Measurements from ENCODE around the gene SLC13A3.

Gene SLC13A3

DNA sequence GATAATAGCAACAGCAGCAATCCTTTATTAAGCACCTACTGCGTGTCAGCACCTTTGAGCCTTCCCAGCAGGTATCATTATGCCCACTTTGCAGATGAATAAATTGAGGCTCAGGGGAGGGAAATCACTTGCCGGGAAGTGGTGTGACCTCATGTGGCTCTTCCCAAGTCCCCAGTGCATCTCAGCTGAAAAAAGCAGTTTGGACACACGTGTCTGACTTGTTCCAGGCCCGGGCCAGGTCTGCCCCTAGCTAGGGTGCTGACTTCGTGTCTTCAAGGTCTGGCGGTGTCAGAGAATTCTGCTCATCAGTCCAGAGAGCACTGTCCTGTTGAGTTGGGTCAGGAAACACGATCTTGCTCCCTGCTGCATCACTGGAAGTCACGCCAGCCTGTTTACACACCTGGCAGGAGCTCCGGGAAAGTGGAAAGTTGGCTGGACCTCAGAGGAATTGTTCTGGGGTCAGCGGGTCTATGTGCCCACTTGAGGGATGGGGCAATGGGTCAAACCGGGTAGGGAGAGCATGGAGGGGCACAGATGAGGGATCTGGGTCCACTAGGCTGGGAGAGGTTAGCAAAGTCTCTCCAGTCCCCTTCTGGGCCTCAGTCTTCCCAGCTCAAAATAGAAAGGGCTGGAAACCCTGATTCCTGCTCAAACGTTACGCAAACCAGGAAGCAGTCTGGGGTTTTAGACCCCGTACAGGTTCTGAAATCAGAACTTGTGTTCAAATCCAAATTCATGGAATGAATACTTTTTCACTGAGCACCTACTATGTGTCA lies 10.5 kb downstream of the SLC13A3 start:
- intact Hi-C loops (cut with micrococcal nuclease) = no loop called here
- no peak overlapping the region for H3K4me3 Mint-ChIP-seq
- H3K27ac Mint-ChIP-seq = no peak overlapping the region
- no peaks in the 10 kb centered on the region for H3K9me3 Mint-ChIP-seq
- H3K27me3 Mint-ChIP-seq = peaks cover 33% of the 10 kb centered on the region
- H3K36me3 Mint-ChIP-seq (ENCODE audit: low read depth) = no peaks in the 10 kb centered on the region
- H3K4me1 Mint-ChIP-seq (ENCODE audit: low read depth) = peaks cover 6% of the 10 kb centered on the region

DNA sequence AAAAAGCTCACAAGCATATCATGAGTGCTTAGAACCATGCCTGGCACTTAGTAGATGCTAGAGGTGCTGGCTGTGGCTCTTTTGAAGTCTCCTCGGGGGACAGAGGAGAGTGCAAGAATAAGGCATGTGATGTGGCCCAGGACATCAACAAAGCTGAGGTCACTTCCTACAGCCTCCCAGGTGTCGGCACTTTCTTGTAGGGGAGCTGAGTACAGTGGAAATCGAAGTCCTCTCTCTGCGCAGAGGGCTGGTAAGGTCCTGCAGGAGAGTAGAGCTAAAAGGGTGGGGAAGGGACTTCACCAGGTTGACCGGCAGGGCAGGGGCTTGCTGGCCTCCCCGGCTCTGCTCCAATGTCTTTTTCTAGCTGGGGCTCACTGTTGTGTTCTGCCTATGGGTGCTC lies 11.2 kb downstream of the SLC13A3 start:
- no peak overlapping the region for H3K4me3 Mint-ChIP-seq
- peaks cover 11% of the 10 kb centered on the region for H3K4me1 Mint-ChIP-seq (ENCODE audit: low read depth)
- no peaks in the 10 kb centered on the region for H3K9me3 Mint-ChIP-seq
- intact Hi-C loops (cut with micrococcal nuclease) = no loop called here
- no peak overlapping the region for H3K27ac Mint-ChIP-seq
- H3K36me3 Mint-ChIP-seq (ENCODE audit: low read depth) = no peaks in the 10 kb centered on the region
- H3K27me3 Mint-ChIP-seq = peaks cover 37% of the 10 kb centered on the region

DNA sequence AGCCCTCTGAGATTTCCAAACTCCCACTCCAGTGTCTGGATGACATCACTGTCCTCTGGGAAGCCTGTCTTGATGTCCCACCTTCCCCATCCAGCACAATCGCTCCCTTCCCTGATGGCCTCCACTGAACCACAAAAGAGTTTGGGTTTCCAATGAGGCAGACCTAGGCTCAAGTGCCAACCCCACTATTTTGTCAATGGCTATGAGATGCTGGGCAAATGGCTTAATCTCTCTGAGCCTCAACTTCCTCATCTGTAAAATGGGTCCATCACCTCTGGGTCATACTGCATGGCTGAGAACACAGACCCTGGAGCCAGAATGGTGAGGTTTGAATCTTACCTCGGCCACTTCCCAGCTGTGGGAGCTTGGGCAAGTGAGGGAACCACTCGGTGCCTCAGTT lies 11.7 kb downstream of the SLC13A3 start:
- no peak overlapping the region for H3K27ac Mint-ChIP-seq
- H3K27me3 Mint-ChIP-seq = peaks cover 38% of the 10 kb centered on the region
- H3K9me3 Mint-ChIP-seq = no peaks in the 10 kb centered on the region
- H3K36me3 Mint-ChIP-seq (ENCODE audit: low read depth) = no peaks in the 10 kb centered on the region
- intact Hi-C loops (cut with micrococcal nuclease) = no loop called here
- H3K4me3 Mint-ChIP-seq = no peak overlapping the region
- H3K4me1 Mint-ChIP-seq (ENCODE audit: low read depth) = peaks cover 11% of the 10 kb centered on the region

DNA sequence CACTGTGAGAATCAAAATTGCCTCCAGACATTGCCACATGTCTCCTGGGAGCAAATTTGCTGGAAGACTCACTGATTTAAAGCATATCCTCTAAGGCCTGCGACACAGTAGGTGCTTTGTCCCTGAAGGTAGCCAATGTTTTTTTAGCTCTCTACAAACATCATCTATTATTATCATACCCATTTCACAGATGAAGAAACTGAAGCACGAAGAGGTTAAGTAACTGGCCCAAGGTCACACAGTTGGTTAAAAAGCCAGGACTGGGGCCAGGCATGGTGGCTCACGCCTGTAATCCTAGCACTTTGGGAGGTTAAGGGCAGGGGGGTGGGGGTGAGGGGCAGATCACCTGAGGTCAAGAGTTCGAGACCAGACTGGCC lies 12.4 kb downstream of the SLC13A3 start:
- Mint-ChIP-seq H3K27ac (no peak overlapping the region), H3K9me3 (no peaks in the 10 kb centered on the region), H3K4me1 (ENCODE audit: low read depth) (peaks cover 11% of the 10 kb centered on the region), H3K36me3 (ENCODE audit: low read depth) (no peaks in the 10 kb centered on the region), H3K4me3 (no peak overlapping the region), H3K27me3 (peaks cover 37% of the 10 kb centered on the region)
- intact Hi-C loops (cut with micrococcal nuclease) = no loop called here

DNA sequence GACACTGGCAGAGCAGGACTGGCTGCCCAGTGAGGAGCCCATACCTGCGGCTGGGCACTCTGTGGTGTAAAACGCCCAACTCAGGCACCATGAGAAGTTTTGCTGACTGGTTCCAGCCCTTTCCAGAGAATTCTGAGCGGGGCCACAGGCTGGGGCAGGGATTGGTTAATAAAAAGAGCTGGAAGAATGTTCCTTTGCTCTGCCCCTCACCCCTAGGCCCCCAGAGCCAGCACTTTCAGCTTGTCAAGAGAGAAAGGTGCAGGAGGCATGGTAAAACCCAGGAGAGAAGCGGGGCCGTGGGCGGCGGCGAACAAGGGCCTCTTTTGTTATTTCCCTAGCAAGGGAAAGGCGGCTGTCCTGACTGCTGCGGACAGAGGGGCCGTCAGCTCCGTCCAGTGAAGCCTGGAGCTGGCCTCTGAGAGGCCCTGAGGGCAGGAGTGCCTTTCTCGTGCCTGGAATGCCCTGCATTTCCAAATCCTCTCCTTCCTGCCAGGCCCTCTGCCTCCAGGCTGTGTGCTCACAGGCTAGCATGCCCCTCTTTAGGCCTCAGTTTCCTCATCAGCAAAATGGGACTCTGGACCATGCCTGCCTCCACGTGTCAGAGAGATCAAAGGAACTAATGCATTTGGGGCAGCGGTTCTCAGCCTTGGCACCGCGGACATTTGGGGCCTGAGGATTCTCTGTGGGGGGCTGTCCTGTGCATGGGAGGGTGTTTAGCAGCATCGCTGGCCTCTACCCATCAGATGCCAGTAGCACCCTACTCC lies 12.9 kb downstream of the SLC13A3 start:
- no peaks in the 10 kb centered on the region for H3K36me3 Mint-ChIP-seq (ENCODE audit: low read depth)
- peaks cover 11% of the 10 kb centered on the region for H3K4me1 Mint-ChIP-seq (ENCODE audit: low read depth)
- intact Hi-C loops (cut with micrococcal nuclease) = no loop called here
- H3K4me3 Mint-ChIP-seq = no peak overlapping the region
- no peaks in the 10 kb centered on the region for H3K9me3 Mint-ChIP-seq
- no peak overlapping the region for H3K27ac Mint-ChIP-seq
- H3K27me3 Mint-ChIP-seq = peaks cover 38% of the 10 kb centered on the region

DNA sequence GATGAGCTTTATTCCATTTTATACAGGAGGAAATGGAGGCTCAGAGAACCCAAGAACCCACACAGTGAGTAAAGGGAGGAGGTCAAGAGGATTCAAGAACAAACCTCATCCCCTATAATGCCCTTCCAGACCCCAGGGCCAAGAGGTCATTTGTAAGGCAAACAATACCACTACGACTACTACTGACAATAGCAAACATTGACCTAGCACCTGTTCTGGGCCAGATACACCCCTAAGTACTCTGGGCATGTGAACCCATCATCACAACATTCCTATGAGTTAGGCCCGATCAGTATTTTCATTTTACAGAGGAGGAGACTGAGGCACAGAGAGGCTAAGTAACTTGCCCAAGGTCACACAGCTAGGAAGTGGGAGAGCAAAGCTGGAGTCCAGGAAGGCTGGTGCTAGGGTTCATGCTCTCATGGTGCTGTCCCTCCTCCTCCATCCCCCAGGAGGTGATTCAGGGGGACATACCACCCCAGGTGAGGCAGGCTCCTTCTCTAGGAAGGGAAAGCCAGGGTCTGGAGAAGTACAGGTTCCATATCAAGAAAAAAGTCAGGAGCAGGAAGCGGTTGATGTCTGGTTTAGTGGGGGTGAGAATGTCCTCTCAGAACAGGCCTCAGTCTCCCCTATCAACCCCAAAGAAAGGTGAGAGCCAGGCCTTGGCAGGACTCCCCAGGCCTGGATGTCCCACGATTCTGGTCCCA lies 13.7 kb downstream of the SLC13A3 start:
- intact Hi-C loops (cut with micrococcal nuclease) = loop anchor here (2.0 kb wide), 1 partner anchor 43 kb away; no protein-coding TSS in a partner anchor
- no peak overlapping the region for H3K4me3 Mint-ChIP-seq

DNA sequence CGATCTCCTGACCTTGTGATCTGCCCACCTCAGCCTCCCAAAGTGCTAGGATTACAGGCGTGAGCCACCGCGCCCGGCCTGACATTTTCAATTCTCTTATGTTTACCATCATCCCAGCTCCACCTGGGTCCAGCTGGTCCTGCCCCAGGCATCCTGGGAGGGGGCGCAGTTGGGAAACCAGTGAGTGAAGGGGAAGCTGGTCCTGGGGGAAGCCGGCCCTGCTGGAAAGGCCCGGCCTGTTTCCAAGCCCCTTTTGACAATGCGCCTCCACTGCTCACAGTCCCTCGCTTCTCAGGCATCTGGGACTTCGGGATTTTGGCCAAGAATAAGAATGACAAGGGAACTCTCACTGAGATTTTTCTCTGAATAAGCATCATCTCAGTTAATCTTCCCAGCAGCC lies 14.2 kb downstream of the SLC13A3 start:
- Mint-ChIP-seq H3K27ac (no peak overlapping the region), H3K27me3 (peaks cover 45% of the 10 kb centered on the region), H3K4me3 (no peak overlapping the region), H3K36me3 (ENCODE audit: low read depth) (no peaks in the 10 kb centered on the region), H3K4me1 (ENCODE audit: low read depth) (peaks cover 14% of the 10 kb centered on the region), H3K9me3 (no peaks in the 10 kb centered on the region)
- intact Hi-C loops (cut with micrococcal nuclease) = loop anchor here (2.0 kb wide), 1 partner anchor 44 kb away; no protein-coding TSS in a partner anchor

More for the DNA sequence above, 13.7 kb downstream of the SLC13A3 start:
- peaks cover 42% of the 10 kb centered on the region for H3K27me3 Mint-ChIP-seq
- H3K4me1 Mint-ChIP-seq (ENCODE audit: low read depth) = peaks cover 11% of the 10 kb centered on the region
- no peak overlapping the region for H3K27ac Mint-ChIP-seq
- no peaks in the 10 kb centered on the region for H3K9me3 Mint-ChIP-seq
- H3K36me3 Mint-ChIP-seq (ENCODE audit: low read depth) = no peaks in the 10 kb centered on the region

DNA sequence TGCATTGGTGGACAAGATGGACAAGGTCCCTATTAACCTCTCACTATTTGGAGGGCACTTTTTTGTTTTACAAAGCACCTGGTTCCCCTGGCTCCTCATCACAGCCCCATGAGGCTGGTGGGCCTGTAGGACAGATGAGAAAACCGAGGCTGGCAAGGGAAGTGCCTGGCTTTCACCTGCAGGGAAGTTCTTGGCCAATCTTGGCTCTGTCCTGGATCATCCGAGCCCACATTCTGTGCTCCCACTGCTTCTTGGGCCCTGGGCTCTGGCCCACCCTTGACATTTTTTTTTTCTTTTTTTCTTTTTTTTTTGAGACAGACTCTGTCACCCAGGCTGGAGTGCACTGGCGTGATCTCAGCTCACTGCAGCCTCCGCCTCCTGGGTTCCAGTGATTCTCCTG lies 14.7 kb downstream of the SLC13A3 start:
- intact Hi-C loops (cut with micrococcal nuclease) = loop anchor here (2.0 kb wide), 1 partner anchor 44 kb away; no protein-coding TSS in a partner anchor

DNA sequence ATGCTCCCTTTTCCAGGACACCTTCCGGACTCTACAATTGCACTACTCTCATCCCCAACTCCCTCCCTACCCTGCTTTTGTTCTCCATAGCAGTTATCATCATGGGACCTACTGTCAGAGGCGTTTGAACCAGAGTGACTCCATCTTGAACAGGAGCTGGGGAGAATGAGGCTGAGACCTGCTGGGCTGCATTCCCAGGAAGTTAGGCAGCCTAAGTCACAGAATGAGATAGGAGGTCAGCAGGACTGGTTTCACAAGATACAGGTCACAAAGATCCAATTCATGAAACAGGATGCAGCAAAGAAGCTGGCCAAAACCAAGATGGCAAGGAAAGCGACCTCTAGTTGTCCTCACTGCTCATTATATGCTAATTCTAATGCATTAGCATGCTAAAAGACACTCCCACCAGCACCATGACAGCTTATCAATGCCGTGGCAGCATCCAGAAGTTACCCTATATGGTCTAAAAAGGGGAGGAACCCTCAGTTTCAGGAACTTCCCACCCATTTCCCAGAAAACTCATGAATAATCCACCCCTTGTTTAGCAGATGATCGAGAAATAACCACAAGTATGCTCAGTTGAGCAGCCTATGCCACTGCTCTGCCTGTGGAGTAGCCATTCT lies 15.6 kb downstream of the SLC13A3 start:
- Mint-ChIP-seq H3K4me1 (ENCODE audit: low read depth) (peaks cover 24% of the 10 kb centered on the region), H3K27me3 (peaks cover 42% of the 10 kb centered on the region), H3K9me3 (no peaks in the 10 kb centered on the region), H3K4me3 (no peak overlapping the region), H3K27ac (no peak overlapping the region), H3K36me3 (ENCODE audit: low read depth) (no peaks in the 10 kb centered on the region)
- intact Hi-C loops (cut with micrococcal nuclease) = loop anchor here (2.0 kb wide), 1 partner anchor 45 kb away; no protein-coding TSS in a partner anchor

More for the DNA sequence above, 14.7 kb downstream of the SLC13A3 start:
- Mint-ChIP-seq H3K36me3 (ENCODE audit: low read depth) (no peaks in the 10 kb centered on the region), H3K4me1 (ENCODE audit: low read depth) (peaks cover 19% of the 10 kb centered on the region), H3K27me3 (peaks cover 47% of the 10 kb centered on the region), H3K27ac (no peak overlapping the region), H3K9me3 (no peaks in the 10 kb centered on the region), H3K4me3 (no peak overlapping the region)

DNA sequence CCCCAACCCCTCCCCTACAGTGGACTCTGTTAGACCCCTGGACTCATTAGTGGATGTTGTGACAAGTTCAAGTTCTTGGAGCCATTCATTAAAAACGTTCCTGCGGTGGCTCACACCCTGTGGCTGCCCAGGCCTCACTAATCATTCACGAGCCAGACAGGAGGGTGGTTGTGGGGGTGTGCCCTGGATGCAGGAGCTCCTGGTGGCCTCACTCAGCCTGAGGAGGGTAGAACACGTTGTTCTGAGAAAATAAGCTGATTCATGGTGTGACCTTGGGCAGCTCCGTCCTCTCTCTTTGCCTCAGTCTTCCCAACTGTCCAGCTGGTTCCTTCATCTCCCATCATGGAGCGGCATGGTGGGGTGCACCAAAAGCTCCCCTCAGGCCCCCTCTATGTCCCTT lies 16.7 kb downstream of the SLC13A3 start:
- H3K27me3 Mint-ChIP-seq = peaks cover 40% of the 10 kb centered on the region
- intact Hi-C loops (cut with micrococcal nuclease) = no loop called here
- no peak overlapping the region for H3K4me3 Mint-ChIP-seq
- H3K4me1 Mint-ChIP-seq (ENCODE audit: low read depth) = peaks cover 31% of the 10 kb centered on the region
- no peaks in the 10 kb centered on the region for H3K36me3 Mint-ChIP-seq (ENCODE audit: low read depth)
- H3K9me3 Mint-ChIP-seq = peaks cover 7% of the 10 kb centered on the region
- H3K27ac Mint-ChIP-seq = no peak overlapping the region

DNA sequence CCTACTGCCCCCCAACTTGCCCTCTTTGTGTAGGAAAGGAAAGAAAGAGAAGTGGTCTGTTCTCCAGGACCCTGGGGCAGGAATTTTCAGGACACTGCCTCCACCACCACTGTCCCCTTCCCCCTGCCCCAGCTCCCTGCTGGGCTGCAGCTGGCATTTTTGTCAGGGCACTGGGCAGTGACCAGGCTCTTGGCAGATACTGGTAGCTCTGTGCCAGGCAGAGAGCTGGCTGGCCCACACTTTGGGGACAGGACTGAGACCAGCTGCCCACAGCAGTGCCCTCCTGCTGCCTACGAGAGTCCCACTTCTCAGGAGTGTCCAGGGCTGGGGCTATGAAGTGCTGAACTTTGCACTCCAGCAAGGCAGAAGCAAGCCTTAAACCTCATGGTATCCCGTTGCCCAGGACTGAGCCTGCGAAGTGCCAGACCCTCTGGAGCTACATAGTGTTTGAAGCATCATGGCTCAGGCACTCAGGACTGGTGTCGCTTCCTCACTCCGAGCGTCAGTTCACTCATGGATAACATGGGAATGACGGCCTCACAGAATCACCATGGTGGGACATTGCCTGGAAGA lies 19.3 kb downstream of the SLC13A3 start:
- H3K9me3 Mint-ChIP-seq = peaks cover 12% of the 10 kb centered on the region
- H3K27ac Mint-ChIP-seq = no peak overlapping the region
- no peaks in the 10 kb centered on the region for H3K36me3 Mint-ChIP-seq (ENCODE audit: low read depth)
- H3K4me3 Mint-ChIP-seq = no peak overlapping the region
- H3K27me3 Mint-ChIP-seq = peaks cover 43% of the 10 kb centered on the region
- peaks cover 31% of the 10 kb centered on the region for H3K4me1 Mint-ChIP-seq (ENCODE audit: low read depth)
- intact Hi-C loops (cut with micrococcal nuclease) = no loop called here

DNA sequence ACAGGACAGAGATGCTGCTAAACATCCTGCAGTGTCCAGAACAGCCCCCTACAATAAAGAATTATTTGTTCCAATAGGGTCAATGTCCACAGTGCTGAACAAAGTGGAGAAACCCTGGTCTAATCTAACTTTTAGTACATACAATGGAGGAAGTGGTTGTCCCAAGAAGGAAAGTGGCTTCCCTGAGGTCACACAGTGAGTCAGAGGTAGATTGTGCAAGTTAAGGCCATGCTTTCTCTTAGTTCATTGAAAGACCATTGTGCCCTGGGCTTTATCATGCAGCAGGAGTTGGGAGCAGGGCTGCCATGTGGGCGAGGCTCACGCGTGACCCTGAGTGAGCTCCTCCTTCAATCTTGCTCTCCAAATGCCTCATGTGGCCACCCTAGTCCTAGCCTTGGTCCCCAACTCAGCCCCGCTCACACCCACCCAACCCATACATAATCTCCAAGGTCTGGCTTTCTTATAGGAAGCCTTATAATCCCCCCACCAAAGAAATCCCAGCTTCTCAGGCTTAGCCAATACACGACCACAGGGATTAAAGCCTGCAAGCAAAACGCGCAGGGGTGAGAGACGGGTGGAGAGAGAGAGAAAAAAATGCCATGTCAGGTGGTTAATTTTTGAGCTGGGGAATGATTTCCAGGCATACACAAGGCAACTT lies 19.9 kb downstream of the SLC13A3 start:
- no peaks in the 10 kb centered on the region for H3K36me3 Mint-ChIP-seq (ENCODE audit: low read depth)
- H3K27ac Mint-ChIP-seq = no peak overlapping the region
- H3K4me1 Mint-ChIP-seq (ENCODE audit: low read depth) = peaks cover 37% of the 10 kb centered on the region
- peaks cover 48% of the 10 kb centered on the region for H3K27me3 Mint-ChIP-seq
- intact Hi-C loops (cut with micrococcal nuclease) = no loop called here
- H3K9me3 Mint-ChIP-seq = peaks cover 12% of the 10 kb centered on the region
- no peak overlapping the region for H3K4me3 Mint-ChIP-seq

DNA sequence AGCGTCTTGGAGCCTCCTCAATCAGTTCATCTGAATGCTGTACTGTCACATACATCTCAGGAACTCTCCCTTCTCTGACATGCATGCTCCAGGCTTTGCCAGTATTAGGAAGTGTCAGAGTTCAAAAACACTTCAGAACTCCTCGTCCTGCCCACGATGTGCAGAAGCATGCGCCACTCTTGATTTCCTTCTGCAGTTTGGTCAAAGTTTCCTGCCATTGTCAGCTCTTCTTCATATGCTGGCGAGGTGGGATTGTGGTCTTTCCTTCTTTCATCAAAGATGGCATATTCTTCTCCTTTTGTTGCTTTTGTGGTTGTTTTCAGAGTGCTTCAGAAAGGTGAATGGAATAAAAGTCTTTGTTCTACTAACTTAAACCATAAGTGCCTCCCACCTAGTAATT lies 21.0 kb downstream of the SLC13A3 start:
- H3K36me3 Mint-ChIP-seq (ENCODE audit: low read depth) = no peaks in the 10 kb centered on the region
- H3K9me3 Mint-ChIP-seq = peaks cover 12% of the 10 kb centered on the region
- intact Hi-C loops (cut with micrococcal nuclease) = no loop called here
- no peak overlapping the region for H3K4me3 Mint-ChIP-seq
- H3K4me1 Mint-ChIP-seq (ENCODE audit: low read depth) = peaks cover 38% of the 10 kb centered on the region
- peaks cover 44% of the 10 kb centered on the region for H3K27me3 Mint-ChIP-seq
- H3K27ac Mint-ChIP-seq = no peak overlapping the region

Data from dendritic cell treated with granulocyte-macrophage colony-stimulating factor and Interleukin-4, amounts not matched to agents 40 ng/mL and 50 ng/mL, for 4 days (primary cell).